GM19099 (cell line): ENCODE data around the gene KIDINS220.

Experiments
- POLR2A ChIP-seq: IDR thresholded peaks from 3 replicates; pipeline ENCODE4 v1.6.1; 2011; ENCODE audit warnings: low read depth; ENCODE audit not compliant: insufficient read length; ENCODE audit errors: extremely low read depth

The KIDINS220 gene

GRCh38 chr2:8709611-8710010 lies 127.8 kb downstream of the KIDINS220 start:
- TF ChIP-seq POLR2A = no peak

GRCh38 chr2:8704906-8705305 lies 132.5 kb downstream of the KIDINS220 start:
- no peak for TF ChIP-seq POLR2A

- no peak for TF ChIP-seq POLR2A
Measured at GRCh38 chr2:8701681-8702379, 135.6 kb downstream of the KIDINS220 start.

GRCh38 chr2:8699839-8700238 lies 137.6 kb downstream of the KIDINS220 start:
- no peak for TF ChIP-seq POLR2A

DNA sequence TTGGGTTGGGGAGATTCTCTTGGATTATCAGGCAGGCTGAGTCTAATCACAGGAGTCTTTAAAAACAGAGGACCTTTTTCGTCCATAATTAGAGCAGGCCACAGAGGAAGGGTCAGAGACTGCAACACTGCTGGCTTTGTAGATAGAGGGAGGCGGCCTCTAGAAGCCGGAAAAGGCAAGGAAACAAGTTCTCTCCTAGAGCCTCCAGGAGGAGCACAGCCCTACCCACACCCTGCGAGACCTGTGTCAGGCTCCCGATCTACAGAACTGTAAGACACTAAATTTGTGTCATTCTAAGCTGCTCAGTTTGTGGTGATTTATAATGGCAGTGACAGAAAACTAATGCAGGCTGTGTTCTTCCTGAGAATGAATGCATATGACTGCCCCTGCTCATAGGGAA lies 140.2 kb downstream of the KIDINS220 start:
- TF ChIP-seq POLR2A = no peak

DNA sequence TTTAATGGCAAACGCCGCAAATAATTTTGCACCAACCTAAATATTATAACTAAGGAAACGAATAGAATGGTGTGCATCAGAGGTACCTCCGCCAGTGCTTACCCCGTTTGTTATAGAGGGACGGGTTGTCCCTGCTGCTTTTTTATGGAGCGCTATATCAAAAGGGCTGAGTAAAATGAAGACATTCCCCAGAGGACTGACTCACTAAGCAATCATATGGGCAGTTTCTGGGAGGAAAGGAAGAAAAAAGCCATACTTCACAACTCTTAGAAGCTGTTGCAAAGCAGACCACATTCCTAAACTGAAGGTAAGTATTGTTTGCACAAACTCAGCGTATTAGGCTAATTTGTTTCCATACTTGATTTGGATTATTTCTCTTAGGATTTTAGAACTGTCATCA lies 142.7 kb downstream of the KIDINS220 start:
- no peak for TF ChIP-seq POLR2A

GRCh38 chr2:8693157-8693821 lies 144.1 kb downstream of the KIDINS220 start:
- no peak for TF ChIP-seq POLR2A

DNA sequence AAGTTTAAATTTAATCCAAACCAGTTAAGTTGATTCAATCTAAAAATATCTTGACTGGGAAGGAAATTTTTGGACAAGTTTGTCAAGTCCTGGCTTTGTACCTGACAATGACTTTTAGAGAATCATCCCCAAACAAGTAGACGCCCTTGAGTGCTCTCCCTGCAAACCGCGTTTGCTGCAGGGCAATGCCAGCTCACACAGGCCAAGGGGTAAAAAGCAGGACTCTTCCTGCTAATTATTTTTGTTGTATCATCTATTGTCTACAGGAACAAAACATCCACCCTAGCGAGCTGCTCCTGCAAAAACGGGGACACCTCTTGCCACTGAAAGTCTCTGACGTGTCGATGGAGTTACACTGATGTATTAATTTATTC lies 144.6 kb downstream of the KIDINS220 start:
- no peak for TF ChIP-seq POLR2A

DNA sequence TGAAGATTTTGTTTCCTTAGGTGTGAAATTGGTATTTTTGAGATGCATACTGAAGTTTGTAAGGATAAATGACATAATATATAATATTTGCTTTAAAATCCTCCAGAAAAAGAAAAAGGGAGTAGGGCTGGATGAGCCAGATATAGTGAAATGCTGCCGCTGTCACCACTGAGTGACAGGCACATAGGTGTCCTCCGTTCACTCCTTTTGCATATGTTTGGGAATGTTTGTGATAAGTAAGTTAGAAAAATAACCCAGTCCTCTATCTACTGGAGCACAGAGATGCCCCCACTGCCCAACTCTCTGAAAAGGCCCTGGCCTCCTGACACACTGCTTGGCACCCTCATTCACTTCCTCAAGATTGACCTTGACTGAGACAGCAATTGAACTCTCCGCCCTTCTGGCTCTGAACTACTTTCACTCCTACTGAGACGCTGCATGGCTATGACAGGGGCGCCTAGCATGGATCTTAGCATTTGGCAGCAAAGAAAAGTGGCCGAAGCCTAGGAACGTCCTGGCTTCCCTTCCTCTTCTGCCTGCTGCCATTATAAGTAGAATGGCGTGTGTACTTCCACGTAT lies 145.5 kb downstream of the KIDINS220 start:
- TF ChIP-seq POLR2A = no peak

DNA sequence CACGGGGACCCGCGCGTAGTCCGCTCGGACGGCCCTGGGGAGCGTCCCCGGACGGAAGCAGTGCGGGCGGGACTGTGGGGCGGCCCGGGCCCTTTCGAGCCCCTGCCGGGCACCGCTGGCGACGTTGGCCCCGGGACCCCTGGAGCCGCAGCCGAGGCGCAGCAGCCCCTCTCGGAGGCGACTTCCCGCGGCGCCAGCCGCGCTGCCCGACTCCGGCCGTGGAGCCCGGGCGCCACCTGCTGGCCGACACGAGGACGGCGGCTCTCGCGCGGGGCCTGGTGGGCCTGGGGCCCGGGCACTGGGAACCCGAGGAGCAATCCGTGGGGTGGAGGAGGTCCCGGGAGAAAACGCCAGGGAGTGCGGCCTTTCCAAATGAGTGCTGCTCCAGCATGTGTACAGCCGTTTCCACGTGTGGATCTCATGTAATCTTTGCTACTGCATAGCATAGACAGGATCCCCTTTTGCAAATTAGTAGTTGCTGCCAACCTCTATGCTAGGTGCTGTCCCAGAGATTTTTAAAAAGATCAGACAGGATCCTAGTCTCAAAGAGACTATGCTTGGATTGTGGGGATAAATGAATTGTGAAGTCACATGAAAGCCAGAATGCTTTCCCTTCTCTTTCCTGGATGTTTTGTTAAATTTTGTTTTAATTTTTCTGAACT lies 151.6 kb downstream of the KIDINS220 start:
- TF ChIP-seq POLR2A = no peak

GRCh38 chr2:8684878-8685696 lies 152.3 kb downstream of the KIDINS220 start:
- no peak for TF ChIP-seq POLR2A

- TF ChIP-seq POLR2A = no peak
Measured at GRCh38 chr2:8684540-8684877, 152.9 kb downstream of the KIDINS220 start.

- TF ChIP-seq POLR2A = no peak
Measured at GRCh38 chr2:8682719-8683667, 154.4 kb downstream of the KIDINS220 start.

DNA sequence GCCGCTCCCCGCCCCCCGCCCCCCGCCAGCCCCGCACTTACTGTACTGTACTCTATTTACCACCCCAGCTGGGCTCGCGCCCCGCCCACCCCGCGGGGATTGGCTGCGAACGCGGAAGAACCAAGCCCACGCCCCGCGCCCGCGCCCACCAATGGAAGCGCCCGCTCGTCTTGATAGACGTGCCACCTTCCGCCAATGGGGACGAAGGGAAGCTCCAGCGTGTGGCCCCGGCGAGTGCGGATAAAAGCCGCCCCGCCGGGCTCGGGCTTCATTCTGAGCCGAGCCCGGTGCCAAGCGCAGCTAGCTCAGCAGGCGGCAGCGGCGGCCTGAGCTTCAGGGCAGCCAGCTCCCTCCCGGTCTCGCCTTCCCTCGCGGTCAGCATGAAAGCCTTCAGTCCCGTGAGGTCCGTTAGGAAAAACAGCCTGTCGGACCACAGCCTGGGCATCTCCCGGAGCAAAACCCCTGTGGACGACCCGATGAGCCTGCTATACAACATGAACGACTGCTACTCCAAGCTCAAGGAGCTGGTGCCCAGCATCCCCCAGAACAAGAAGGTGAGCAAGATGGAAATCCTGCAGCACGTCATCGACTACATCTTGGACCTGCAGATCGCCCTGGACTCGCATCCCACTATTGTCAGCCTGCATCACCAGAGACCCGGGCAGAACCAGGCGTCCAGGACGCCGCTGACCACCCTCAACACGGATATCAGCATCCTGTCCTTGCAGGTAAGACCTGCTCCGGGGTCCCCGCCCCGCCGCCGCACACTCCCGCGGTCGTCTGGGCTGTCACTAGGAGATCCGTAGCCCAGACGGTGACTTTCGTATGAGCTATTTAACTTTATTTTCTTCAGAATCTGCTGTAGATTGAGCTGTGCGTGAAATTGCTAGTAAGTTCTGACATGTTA lies 155.4 kb downstream of the KIDINS220 start, which contains the start of gene ID2:
TSS of gene ID2 (plus strand) at position 271 of the 907 bp plus-strand sequence. CDS start at position 381, 110 bp downstream.
- TF ChIP-seq POLR2A = peak; percentile 99
